Measurements from ENCODE around the gene CRPPA.

DNA sequence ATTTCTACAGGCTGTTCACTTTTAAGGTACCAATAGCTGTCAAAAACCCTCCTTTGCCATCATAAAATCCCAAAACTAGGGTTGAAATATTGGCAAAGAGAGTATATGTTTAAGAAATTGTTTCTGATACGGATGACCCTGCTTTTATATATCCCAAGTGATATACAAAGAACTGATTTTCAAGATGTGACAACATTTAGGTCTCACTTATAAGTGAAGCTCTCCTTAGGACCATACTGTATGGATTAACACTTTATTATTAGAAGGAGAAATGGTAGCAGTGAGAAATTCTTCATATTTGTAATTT lies 11.0 kb upstream of the CRPPA start:
- TF ChIP-seq, protein P1, sequence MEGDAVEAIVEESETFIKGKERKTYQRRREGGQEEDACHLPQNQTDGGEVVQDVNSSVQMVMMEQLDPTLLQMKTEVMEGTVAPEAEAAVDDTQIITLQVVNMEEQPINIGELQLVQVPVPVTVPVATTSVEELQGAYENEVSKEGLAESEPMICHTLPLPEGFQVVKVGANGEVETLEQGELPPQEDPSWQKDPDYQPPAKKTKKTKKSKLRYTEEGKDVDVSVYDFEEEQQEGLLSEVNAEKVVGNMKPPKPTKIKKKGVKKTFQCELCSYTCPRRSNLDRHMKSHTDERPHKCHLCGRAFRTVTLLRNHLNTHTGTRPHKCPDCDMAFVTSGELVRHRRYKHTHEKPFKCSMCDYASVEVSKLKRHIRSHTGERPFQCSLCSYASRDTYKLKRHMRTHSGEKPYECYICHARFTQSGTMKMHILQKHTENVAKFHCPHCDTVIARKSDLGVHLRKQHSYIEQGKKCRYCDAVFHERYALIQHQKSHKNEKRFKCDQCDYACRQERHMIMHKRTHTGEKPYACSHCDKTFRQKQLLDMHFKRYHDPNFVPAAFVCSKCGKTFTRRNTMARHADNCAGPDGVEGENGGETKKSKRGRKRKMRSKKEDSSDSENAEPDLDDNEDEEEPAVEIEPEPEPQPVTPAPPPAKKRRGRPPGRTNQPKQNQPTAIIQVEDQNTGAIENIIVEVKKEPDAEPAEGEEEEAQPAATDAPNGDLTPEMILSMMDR (IDR thresholded peaks at IDR 0.05 in 2 of 3, conservative IDR thresholded peaks at IDR 0.05 in 1 of 3; ENCODE audit: control insufficient read depth in 2 of 3, extremely low read depth in 1 of 3, insufficient read depth in 1 of 3, low read depth in 3 of 3, low read length in 3 of 3), result no peak
- TF ChIP-seq ZNF24 (IDR thresholded peaks at IDR 0.05) (no peak), MYC (IDR thresholded peaks at IDR 0.05; ENCODE audit: insufficient read depth, insufficient read length, insufficient replicate concordance, low read length, severe bottlenecking) (no peak), TCF12 (IDR thresholded peaks at IDR 0.05; ENCODE audit: low read depth, low read length) (no peak), GABPA (IDR thresholded peaks at IDR 0.05; ENCODE audit: low read depth) (no peak), POLR2AphosphoS5 (IDR thresholded peaks at IDR 0.05; ENCODE audit: low read length) (no peak), TBL1XR1 (IDR thresholded peaks at IDR 0.05; ENCODE audit: low read depth, low read length) (no peak), CBFB (IDR thresholded peaks at IDR 0.05; ENCODE audit: low read depth) (no peak), SPI1 (IDR thresholded peaks at IDR 0.05; ENCODE audit: borderline replicate concordance, insufficient read depth, low read depth, low read length) (no peak), NFIC (IDR thresholded peaks at IDR 0.05; ENCODE audit: low read depth, low read length) (no peak), DPF2 (IDR thresholded peaks at IDR 0.05) (no peak), NRF1 (conservative IDR thresholded peaks at IDR 0.05; ENCODE audit: low read depth, low read length) (no peak)
- TF ChIP-seq, protein P2, sequence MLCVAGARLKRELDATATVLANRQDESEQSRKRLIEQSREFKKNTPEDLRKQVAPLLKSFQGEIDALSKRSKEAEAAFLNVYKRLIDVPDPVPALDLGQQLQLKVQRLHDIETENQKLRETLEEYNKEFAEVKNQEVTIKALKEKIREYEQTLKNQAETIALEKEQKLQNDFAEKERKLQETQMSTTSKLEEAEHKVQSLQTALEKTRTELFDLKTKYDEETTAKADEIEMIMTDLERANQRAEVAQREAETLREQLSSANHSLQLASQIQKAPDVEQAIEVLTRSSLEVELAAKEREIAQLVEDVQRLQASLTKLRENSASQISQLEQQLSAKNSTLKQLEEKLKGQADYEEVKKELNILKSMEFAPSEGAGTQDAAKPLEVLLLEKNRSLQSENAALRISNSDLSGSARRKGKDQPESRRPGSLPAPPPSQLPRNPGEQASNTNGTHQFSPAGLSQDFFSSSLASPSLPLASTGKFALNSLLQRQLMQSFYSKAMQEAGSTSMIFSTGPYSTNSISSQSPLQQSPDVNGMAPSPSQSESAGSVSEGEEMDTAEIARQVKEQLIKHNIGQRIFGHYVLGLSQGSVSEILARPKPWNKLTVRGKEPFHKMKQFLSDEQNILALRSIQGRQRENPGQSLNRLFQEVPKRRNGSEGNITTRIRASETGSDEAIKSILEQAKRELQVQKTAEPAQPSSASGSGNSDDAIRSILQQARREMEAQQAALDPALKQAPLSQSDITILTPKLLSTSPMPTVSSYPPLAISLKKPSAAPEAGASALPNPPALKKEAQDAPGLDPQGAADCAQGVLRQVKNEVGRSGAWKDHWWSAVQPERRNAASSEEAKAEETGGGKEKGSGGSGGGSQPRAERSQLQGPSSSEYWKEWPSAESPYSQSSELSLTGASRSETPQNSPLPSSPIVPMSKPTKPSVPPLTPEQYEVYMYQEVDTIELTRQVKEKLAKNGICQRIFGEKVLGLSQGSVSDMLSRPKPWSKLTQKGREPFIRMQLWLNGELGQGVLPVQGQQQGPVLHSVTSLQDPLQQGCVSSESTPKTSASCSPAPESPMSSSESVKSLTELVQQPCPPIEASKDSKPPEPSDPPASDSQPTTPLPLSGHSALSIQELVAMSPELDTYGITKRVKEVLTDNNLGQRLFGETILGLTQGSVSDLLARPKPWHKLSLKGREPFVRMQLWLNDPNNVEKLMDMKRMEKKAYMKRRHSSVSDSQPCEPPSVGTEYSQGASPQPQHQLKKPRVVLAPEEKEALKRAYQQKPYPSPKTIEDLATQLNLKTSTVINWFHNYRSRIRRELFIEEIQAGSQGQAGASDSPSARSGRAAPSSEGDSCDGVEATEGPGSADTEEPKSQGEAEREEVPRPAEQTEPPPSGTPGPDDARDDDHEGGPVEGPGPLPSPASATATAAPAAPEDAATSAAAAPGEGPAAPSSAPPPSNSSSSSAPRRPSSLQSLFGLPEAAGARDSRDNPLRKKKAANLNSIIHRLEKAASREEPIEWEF (IDR thresholded peaks at IDR 0.05; ENCODE audit: insufficient replicate concordance, low read depth, low read length), result no peak
- TF ChIP-seq, protein P3, sequence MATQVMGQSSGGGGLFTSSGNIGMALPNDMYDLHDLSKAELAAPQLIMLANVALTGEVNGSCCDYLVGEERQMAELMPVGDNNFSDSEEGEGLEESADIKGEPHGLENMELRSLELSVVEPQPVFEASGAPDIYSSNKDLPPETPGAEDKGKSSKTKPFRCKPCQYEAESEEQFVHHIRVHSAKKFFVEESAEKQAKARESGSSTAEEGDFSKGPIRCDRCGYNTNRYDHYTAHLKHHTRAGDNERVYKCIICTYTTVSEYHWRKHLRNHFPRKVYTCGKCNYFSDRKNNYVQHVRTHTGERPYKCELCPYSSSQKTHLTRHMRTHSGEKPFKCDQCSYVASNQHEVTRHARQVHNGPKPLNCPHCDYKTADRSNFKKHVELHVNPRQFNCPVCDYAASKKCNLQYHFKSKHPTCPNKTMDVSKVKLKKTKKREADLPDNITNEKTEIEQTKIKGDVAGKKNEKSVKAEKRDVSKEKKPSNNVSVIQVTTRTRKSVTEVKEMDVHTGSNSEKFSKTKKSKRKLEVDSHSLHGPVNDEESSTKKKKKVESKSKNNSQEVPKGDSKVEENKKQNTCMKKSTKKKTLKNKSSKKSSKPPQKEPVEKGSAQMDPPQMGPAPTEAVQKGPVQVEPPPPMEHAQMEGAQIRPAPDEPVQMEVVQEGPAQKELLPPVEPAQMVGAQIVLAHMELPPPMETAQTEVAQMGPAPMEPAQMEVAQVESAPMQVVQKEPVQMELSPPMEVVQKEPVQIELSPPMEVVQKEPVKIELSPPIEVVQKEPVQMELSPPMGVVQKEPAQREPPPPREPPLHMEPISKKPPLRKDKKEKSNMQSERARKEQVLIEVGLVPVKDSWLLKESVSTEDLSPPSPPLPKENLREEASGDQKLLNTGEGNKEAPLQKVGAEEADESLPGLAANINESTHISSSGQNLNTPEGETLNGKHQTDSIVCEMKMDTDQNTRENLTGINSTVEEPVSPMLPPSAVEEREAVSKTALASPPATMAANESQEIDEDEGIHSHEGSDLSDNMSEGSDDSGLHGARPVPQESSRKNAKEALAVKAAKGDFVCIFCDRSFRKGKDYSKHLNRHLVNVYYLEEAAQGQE (IDR thresholded peaks at IDR 0.05; ENCODE audit: low read depth, low read length), result no peak
